Measurements from ENCODE around the gene NDUFC1.

NDUFC1 gene

GRCh38 chr4:139246166-139246565 lies 56.1 kb downstream of the NDUFC1 start:
- Mint-ChIP-seq H3K4me1 (no peaks in the 10 kb centered on the region), H3K4me3 (no peak overlapping the region), H3K9me3 (no peaks in the 10 kb centered on the region), H3K27me3 (no peaks in the 10 kb centered on the region), H3K36me3 (ENCODE audit: low read depth) (no peaks in the 10 kb centered on the region), H3K27ac (no peak overlapping the region)
- no peak for DNase-seq
- ATAC-seq = no peak

GRCh38 chr4:139245590-139245989 lies 56.7 kb downstream of the NDUFC1 start:
- H3K27ac Mint-ChIP-seq = no peak overlapping the region

GRCh38 chr4:139243448-139244365 lies 58.6 kb downstream of the NDUFC1 start:
- Mint-ChIP-seq H3K4me3 (no peak overlapping the region), H3K36me3 (ENCODE audit: low read depth) (no peaks in the 10 kb centered on the region), H3K9me3 (peaks cover 9% of the 10 kb centered on the region), H3K4me1 (no peaks in the 10 kb centered on the region), H3K27me3 (no peaks in the 10 kb centered on the region), H3K27ac (no peak overlapping the region)
- ATAC-seq (no peak), DNase-seq (no peak)

More at GRCh38 chr4:139245590-139245989, 56.7 kb downstream of the NDUFC1 start:
- Mint-ChIP-seq H3K36me3 (ENCODE audit: low read depth) (no peaks in the 10 kb centered on the region), H3K4me1 (no peaks in the 10 kb centered on the region), H3K9me3 (no peaks in the 10 kb centered on the region), H3K27me3 (no peaks in the 10 kb centered on the region), H3K4me3 (no peak overlapping the region)
- DNase-seq = no peak
- ATAC-seq = no peak

- peak; percentile 33 for ATAC-seq
- peaks cover 10% of the 10 kb centered on the region for H3K9me3 Mint-ChIP-seq
- no peaks in the 10 kb centered on the region for H3K4me1 Mint-ChIP-seq
- DNase-seq = no peak
- no peak overlapping the region for H3K27ac Mint-ChIP-seq
- H3K36me3 Mint-ChIP-seq (ENCODE audit: low read depth) = no peaks in the 10 kb centered on the region
- H3K27me3 Mint-ChIP-seq = no peaks in the 10 kb centered on the region
- no peak overlapping the region for H3K4me3 Mint-ChIP-seq
These were observed 59.7 kb downstream of the NDUFC1 start for GRCh38 chr4:139242511-139243051.

GRCh38 chr4:139241784-139242151 lies 60.5 kb downstream of the NDUFC1 start:
- H3K9me3 Mint-ChIP-seq = peaks cover 10% of the 10 kb centered on the region

GRCh38 chr4:139241086-139241783 lies 61.0 kb downstream of the NDUFC1 start:
- no peak for DNase-seq
- Mint-ChIP-seq H3K9me3 (peaks cover 10% of the 10 kb centered on the region), H3K36me3 (ENCODE audit: low read depth) (no peaks in the 10 kb centered on the region), H3K4me3 (no peak overlapping the region), H3K4me1 (no peaks in the 10 kb centered on the region), H3K27me3 (no peaks in the 10 kb centered on the region), H3K27ac (no peak overlapping the region)
- ATAC-seq = no peak

More at GRCh38 chr4:139241784-139242151, 60.5 kb downstream of the NDUFC1 start:
- Mint-ChIP-seq H3K27ac (no peak overlapping the region), H3K27me3 (no peaks in the 10 kb centered on the region), H3K4me3 (no peak overlapping the region), H3K4me1 (no peaks in the 10 kb centered on the region), H3K36me3 (ENCODE audit: low read depth) (no peaks in the 10 kb centered on the region)
- DNase-seq (no peak), ATAC-seq (no peak)

Measured in activated naive CD8-positive, alpha-beta T cell treated with anti-CD3 and anti-CD28 coated beads, Interleukin-2, amount 50 U/mL, for 24 hours (primary cell).